ENCODE data around the gene SLC34A2.
"Not testable (repeated sequence)": the region's sequence is repeated elsewhere in the genome, so short reads cannot be mapped to it uniquely, and the experiment has no call there.

Gene SLC34A2

DNA sequence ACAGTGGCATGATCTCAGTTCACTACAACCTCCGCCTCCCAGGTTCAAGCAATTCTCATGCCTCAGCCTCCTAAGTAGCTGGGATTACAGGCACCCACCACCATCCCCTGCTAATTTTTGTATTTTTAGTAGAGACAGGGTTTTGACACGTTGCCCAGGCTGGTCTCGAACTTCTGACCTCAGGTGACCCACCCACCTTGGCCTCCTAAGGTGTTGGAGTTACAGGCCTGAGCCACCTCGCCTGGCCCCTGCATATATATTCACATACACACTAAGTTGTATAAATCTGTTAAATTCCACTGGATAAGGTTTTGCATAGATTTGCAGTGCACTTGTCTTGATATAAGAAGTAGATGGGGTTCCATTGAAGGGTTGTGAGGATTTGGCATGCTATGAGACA, 5.8 kb downstream of the SLC34A2 start:
- DNase-seq, result not testable (repeated sequence)

GRCh38 chr4:25662306-25662705, 6.7 kb downstream of the SLC34A2 start:
- no peak for DNase-seq

DNA sequence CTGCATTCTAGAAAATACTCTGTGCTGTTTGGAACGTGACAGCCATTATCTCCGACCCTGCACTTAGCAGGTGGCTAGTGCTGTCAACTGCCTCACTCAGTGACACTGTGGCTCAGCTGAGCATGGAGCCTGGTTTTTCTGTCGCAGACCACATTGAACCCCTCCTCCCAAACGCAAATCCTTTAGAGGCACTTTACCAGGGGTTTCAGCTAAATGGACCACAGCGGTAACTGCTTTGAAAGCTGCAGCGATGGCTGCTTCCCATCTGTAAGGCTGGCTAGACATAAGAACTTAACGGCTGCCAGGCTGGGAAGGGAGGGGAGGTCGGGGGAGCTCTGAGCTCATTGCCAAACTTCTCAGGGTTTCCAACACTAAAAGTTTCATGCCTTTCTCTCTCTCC, 8.1 kb downstream of the SLC34A2 start:
- DNase-seq, result no peak

GRCh38 chr4:25666031-25666630, 10.5 kb downstream of the SLC34A2 start:
- no peak for DNase-seq

- DNase-seq, result no peak
Observed at GRCh38 chr4:25667931-25668557, 12.4 kb downstream of the SLC34A2 start.

GRCh38 chr4:25670991-25671390, 15.3 kb downstream of the SLC34A2 start:
- DNase-seq, result no peak

- DNase-seq, result no peak
Observed at GRCh38 chr4:25672756-25673155, 17.1 kb downstream of the SLC34A2 start.

GRCh38 chr4:25674386-25674785, 18.7 kb downstream of the SLC34A2 start:
- no peak for DNase-seq

GRCh38 chr4:25676221-25676620, 20.6 kb downstream of the SLC34A2 start:
- no peak for DNase-seq

GRCh38 chr4:25677157-25677556, 21.5 kb downstream of the SLC34A2 start:
- DNase-seq, result no peak

DNA sequence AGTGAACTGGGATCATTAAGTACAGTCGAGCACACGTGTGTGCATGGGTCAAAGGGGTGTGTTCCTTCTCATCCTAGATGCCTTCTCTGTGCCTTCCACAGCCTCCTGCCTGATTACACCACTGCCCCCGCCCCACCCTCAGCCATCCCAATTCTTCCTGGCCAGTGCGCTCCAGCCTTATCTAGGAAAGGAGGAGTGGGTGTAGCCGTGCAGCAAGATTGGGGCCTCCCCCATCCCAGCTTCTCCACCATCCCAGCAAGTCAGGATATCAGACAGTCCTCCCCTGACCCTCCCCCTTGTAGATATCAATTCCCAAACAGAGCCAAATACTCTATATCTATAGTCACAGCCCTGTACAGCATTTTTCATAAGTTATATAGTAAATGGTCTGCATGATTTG, 22.3 kb downstream of the SLC34A2 start:
- no peak for DNase-seq

DNA sequence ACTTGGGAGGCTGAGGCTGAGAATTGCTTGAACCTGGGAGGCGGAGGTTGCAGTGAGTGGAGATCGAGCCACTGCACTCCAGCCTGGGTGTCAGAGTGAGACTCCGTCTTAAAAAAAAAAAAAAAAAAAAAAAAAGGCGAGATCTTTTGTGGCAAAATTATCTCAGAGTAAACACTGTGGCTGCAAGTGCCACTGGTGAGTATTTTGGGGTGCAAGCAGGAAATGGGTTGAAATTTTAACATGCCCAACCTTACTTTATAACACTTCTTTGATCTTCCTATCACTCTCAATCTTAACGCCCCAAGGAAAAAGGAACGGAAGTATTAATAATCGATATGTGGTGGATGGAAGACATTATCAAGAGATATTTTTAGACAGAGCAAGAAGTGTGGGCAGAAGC, 32.1 kb downstream of the SLC34A2 start:
- no peak for DNase-seq

DNA sequence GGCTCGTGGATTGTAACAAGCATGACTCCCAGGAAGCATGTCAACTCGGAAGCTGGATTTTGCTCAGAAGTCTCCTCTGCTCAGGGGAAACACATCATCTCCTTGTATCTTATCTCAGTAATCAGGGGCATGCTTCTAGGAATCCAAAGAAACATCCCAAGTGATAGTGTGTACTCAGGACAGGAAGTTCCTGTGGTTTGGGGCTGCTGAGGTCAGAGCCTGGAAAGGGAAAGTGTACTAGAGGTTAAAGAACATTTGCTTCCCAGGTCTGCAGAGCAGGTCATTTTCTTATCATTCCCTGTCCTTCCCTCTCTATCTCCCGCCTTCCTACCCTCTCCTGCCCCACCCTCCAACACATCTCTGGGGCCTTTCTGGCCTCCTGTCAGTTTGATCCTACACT, 38.8 kb downstream of the SLC34A2 start:
- no peak for DNase-seq

DNA sequence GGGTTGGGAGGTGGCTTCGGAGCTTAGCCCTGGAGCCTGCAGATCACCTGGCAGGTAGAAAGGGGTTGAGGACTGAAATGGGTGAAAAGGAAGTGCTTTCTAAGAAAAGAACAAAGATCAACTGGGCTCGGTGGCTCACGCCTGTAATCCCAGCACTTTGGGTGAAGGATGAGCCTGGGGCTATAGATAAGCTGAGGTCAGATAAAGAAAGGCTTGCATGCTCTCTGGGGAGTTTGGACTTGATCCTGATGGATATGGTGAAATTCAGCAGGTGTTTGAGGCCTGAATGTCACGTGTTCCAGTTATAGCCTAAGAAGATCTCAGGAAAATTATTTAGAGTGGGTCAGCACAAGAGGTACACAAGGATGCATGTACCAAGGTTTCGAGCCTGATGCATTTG, 40.8 kb downstream of the SLC34A2 start:
- DNase-seq, result no peak

- DNase-seq, result no peak
Observed at GRCh38 chr4:25697516-25697915, 41.9 kb downstream of the SLC34A2 start.

- DNase-seq, result no peak
Observed at GRCh38 chr4:25700661-25701060, 45.0 kb downstream of the SLC34A2 start.

DNA sequence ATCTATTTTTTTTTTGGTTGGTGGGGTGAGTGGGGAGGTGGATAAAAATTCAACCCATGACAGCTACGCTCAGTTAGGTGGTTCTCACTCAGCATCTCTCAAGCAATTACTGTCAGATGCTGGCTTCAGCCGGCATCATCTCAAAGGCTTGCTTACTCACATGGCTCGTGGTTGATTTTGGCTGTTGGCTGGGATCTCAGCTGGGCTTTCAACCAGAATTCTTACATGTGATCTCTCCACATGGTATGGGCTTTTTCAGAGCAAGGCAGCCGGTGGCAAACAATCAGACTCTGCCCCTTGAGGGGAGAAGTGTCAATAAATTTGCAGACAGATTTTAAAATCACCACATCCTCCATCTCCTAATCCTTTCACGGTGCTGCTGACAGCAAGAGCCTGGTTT, 47.2 kb downstream of the SLC34A2 start:
- DNase-seq, result peak; percentile 27

- no peak for DNase-seq
Observed at GRCh38 chr4:25703731-25704388, 48.2 kb downstream of the SLC34A2 start.

- no peak for DNase-seq
Observed at GRCh38 chr4:25704516-25704915, 48.9 kb downstream of the SLC34A2 start.

DNA sequence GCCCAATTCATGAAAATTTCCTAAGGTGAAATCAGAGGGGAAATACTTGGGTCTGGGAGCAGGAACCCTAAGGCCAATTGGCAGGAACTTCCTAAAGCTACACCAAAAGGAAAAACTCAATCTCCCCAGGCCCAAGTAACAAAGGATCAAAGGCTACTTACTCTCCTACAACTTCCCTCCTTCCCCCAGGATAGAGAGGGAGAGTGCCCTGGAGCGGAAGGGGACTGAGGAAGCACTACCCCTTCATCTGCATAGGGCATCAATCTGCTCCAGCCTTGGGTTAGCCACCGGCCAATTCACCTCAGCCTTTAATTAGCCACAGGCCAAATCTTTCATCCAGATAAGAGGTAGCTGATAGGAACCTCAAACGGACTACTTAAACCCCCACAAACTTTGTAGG, 55.0 kb downstream of the SLC34A2 start:
- no peak for DNase-seq

DNA sequence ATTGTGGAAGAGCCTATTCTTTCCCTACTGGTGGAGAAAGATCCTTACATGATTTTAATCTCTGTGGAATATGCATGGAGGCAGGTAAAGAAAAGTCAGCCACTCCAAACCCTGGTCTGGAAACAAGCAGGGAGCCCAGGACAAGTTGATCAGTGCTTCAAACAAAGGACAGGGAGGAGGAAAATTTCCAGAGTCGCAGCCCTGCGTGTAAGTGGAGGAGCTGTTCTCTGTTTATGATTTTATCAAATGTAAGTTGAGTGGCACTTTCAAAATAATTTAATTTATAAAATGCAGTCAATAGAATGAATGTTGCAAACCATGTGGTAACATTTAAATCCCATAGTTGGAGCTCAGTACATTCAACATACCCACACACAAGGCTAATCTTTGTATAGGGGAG, 57.0 kb downstream of the SLC34A2 start:
- no peak for DNase-seq

- DNase-seq, result no peak
Observed at GRCh38 chr4:25713812-25714211, 58.2 kb downstream of the SLC34A2 start.

- DNase-seq, result no peak
Observed at GRCh38 chr4:25722964-25723363, 67.3 kb downstream of the SLC34A2 start.

- peak; percentile 53 for DNase-seq
Observed at GRCh38 chr4:25723409-25723808, 67.8 kb downstream of the SLC34A2 start.

DNA sequence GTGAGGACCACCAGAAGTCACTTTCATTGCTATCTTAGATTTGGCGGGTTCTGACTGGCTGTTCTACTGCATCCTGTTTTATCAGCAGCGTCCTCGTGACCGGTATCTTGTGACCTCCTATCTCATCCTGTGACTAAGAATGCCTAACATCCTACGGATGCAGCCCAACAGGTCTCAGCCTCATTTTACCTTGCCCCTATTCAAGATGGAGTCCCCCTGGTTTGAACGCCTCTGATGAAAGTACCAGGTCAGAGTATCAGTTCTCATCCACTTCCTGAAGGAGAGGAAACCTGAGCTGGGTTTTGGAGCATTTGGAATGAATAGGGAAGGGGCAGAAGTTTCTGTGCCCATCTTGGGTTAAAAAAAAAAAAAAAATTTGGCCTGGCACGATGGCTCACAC, 70.2 kb downstream of the SLC34A2 start:
- DNase-seq, result no peak
